ENCODE results near the gene ADCY1. TPM values are rescaled to one million over a fixed set of nuclear protein-coding genes. Genes with fewer than 3 reads are reported as not detected.

The ADCY1 gene
- total RNA-seq, 2 donors from 2014 or later = 15.3 to 18.5 TPM

GRCh38 chr7:45662018-45662417 lies 87.8 kb downstream of the ADCY1 start:
- Histone ChIP-seq H3K4me1 (ENCODE audit: control insufficient read depth, insufficient read depth, low read length) (no peaks in the 10 kb centered on the region), H3K27ac (ENCODE audit: low read depth, low read length) (no peak overlapping the region), H3K9me3 (ENCODE audit: control insufficient read depth, low read length) (no peaks in the 10 kb centered on the region), H3K36me3 (ENCODE audit: control insufficient read depth, insufficient read depth, low read length) (no peaks in the 10 kb centered on the region), H3K27me3 (ENCODE audit: control insufficient read depth, insufficient read depth, low read length, poor library complexity, severe bottlenecking) (no peaks in the 10 kb centered on the region), H3K4me3 (ENCODE audit: low read length) (no peak overlapping the region), H3K9ac (ENCODE audit: extremely low read depth, low read length, poor library complexity, severe bottlenecking) (no peak overlapping the region)
- no peak overlapping the region for H3K27ac Mint-ChIP-seq
- 92 to 96% methylated on average over 6 of the region's 6 CpGs for WGBS, 2 experiments (ENCODE audit: insufficient coverage in 1 of 2, insufficient read length in 1 of 2)
- H3K9me3 Mint-ChIP-seq = no peaks in the 10 kb centered on the region
- peaks cover 8% of the 10 kb centered on the region for H3K4me1 Mint-ChIP-seq
- no peak for TF ChIP-seq CTCF (conservative IDR thresholded peaks at IDR 0.05)
- H3K27me3 Mint-ChIP-seq (ENCODE audit: insufficient read depth) = no peaks in the 10 kb centered on the region
- no peak overlapping the region for H3K4me3 Mint-ChIP-seq
- peak; percentile 31 for DNase-seq
- peaks cover 2% of the 10 kb centered on the region for H3K36me3 Mint-ChIP-seq (ENCODE audit: low read depth)

GRCh38 chr7:45662540-45663166 lies 88.5 kb downstream of the ADCY1 start:
- H3K9me3 Mint-ChIP-seq = peaks cover 3% of the 10 kb centered on the region
- no peak for TF ChIP-seq CTCF (conservative IDR thresholded peaks at IDR 0.05)
- no peaks in the 10 kb centered on the region for H3K27me3 Mint-ChIP-seq (ENCODE audit: insufficient read depth)
- no peak overlapping the region for H3K9ac ChIP-seq (ENCODE audit: extremely low read depth, low read length, poor library complexity, severe bottlenecking)
- WGBS, 2 experiments (ENCODE audit: insufficient coverage in 1 of 2, insufficient read length in 1 of 2) = 89 to 92% methylated on average over 4 to 15 of the region's 15 CpGs
- no peak overlapping the region for H3K27ac ChIP-seq (ENCODE audit: low read depth, low read length)
- H3K9me3 ChIP-seq (ENCODE audit: control insufficient read depth, low read length) = no peaks in the 10 kb centered on the region
- H3K36me3 ChIP-seq (ENCODE audit: control insufficient read depth, insufficient read depth, low read length) = no peaks in the 10 kb centered on the region
- no peak overlapping the region for H3K4me3 Mint-ChIP-seq
- no peak overlapping the region for H3K27ac Mint-ChIP-seq
- peak; percentile 28 for DNase-seq
- H3K4me3 ChIP-seq (ENCODE audit: low read length) = no peak overlapping the region
- peaks cover 2% of the 10 kb centered on the region for H3K36me3 Mint-ChIP-seq (ENCODE audit: low read depth)
- H3K27me3 ChIP-seq (ENCODE audit: control insufficient read depth, insufficient read depth, low read length, poor library complexity, severe bottlenecking) = no peaks in the 10 kb centered on the region
- no peaks in the 10 kb centered on the region for H3K4me1 ChIP-seq (ENCODE audit: control insufficient read depth, insufficient read depth, low read length)
- H3K4me1 Mint-ChIP-seq = peaks cover 8% of the 10 kb centered on the region

- peaks cover 2% of the 10 kb centered on the region for H3K36me3 Mint-ChIP-seq (ENCODE audit: low read depth)
- no peaks in the 10 kb centered on the region for H3K27me3 Mint-ChIP-seq (ENCODE audit: insufficient read depth)
- Histone ChIP-seq H3K9me3 (ENCODE audit: control insufficient read depth, low read length) (no peaks in the 10 kb centered on the region), H3K4me3 (ENCODE audit: low read length) (no peak overlapping the region), H3K36me3 (ENCODE audit: control insufficient read depth, insufficient read depth, low read length) (no peaks in the 10 kb centered on the region), H3K27ac (ENCODE audit: low read depth, low read length) (no peak overlapping the region), H3K9ac (ENCODE audit: extremely low read depth, low read length, poor library complexity, severe bottlenecking) (no peak overlapping the region), H3K27me3 (ENCODE audit: control insufficient read depth, insufficient read depth, low read length, poor library complexity, severe bottlenecking) (no peaks in the 10 kb centered on the region), H3K4me1 (ENCODE audit: control insufficient read depth, insufficient read depth, low read length) (no peaks in the 10 kb centered on the region)
- H3K4me3 Mint-ChIP-seq = no peak overlapping the region
- 86 to 93% methylated on average over 14 to 20 of the region's 20 CpGs for WGBS, 2 experiments (ENCODE audit: insufficient coverage in 1 of 2, insufficient read length in 1 of 2)
- TF ChIP-seq CTCF (conservative IDR thresholded peaks at IDR 0.05) = peak; percentile 92
- peak overlapping the region; percentile 16 for H3K27ac Mint-ChIP-seq
- peak; percentile 87 for DNase-seq
- peaks cover 8% of the 10 kb centered on the region for H3K4me1 Mint-ChIP-seq
- H3K9me3 Mint-ChIP-seq = peaks cover 4% of the 10 kb centered on the region
Observed at GRCh38 chr7:45663167-45663921, 89.2 kb downstream of the ADCY1 start.
